ENCODE results near the gene NEGR1.

DNA sequence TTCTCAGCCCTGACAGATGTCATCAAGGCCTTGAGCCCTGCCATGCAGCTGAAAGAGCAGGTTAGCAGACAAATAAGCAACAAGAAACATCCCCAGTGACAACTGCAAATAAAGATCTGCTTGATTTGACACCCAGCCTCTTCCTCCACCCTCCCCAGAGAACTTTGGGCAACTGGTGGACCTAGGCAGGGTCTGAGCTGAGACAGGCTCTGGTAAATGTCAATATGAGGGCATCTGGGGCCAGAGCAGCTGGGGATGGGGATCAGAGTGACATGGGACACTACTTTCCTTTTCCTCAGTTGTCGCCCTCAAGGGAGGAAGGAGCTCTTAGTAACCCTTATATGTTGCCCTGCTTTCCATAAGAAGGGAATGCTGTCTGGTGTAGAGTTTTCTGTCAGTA is 544.1 kb downstream of the NEGR1 start:
- TF ChIP-seq CTCF (conservative IDR thresholded peaks at IDR 0.05; ENCODE audit: low read depth in 2 of 2) (no peak), NANOG (IDR thresholded peaks at IDR 0.05; ENCODE audit: borderline replicate concordance) (no peak), EZH2 (IDR thresholded peaks at IDR 0.05; ENCODE audit: low read depth, unreplicated experiment) (no peak), EZH2phosphoT487 (IDR thresholded peaks at IDR 0.05; ENCODE audit: unreplicated experiment) (no peak), POLR2AphosphoS5 (IDR thresholded peaks at IDR 0.05; ENCODE audit: low read depth) (no peak), CREB1 (CRISPR knock-in tag; IDR thresholded peaks at IDR 0.05; ENCODE audit: low read depth) (no peak), ZNF331 (CRISPR knock-in tag; IDR thresholded peaks at IDR 0.05; ENCODE audit: low read depth) (no peak)
- TF ChIP-seq, protein P1, sequence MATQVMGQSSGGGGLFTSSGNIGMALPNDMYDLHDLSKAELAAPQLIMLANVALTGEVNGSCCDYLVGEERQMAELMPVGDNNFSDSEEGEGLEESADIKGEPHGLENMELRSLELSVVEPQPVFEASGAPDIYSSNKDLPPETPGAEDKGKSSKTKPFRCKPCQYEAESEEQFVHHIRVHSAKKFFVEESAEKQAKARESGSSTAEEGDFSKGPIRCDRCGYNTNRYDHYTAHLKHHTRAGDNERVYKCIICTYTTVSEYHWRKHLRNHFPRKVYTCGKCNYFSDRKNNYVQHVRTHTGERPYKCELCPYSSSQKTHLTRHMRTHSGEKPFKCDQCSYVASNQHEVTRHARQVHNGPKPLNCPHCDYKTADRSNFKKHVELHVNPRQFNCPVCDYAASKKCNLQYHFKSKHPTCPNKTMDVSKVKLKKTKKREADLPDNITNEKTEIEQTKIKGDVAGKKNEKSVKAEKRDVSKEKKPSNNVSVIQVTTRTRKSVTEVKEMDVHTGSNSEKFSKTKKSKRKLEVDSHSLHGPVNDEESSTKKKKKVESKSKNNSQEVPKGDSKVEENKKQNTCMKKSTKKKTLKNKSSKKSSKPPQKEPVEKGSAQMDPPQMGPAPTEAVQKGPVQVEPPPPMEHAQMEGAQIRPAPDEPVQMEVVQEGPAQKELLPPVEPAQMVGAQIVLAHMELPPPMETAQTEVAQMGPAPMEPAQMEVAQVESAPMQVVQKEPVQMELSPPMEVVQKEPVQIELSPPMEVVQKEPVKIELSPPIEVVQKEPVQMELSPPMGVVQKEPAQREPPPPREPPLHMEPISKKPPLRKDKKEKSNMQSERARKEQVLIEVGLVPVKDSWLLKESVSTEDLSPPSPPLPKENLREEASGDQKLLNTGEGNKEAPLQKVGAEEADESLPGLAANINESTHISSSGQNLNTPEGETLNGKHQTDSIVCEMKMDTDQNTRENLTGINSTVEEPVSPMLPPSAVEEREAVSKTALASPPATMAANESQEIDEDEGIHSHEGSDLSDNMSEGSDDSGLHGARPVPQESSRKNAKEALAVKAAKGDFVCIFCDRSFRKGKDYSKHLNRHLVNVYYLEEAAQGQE (IDR thresholded peaks at IDR 0.05; ENCODE audit: unreplicated experiment) = no peak

Data from GM23338 (cell line).